Measurements from ENCODE around the gene CDCA4. TPM values are rescaled to one million over a fixed set of nuclear protein-coding genes. Genes with fewer than 3 reads are reported as not detected.

CDCA4 gene
- total RNA-seq, 2 donors from 2014 or later = 12.3 to 17.6 TPM

- H3K27ac ChIP-seq = peak overlapping the region; percentile 62 to 83
- intact Hi-C loops (cut with DNase I) = loop anchor here (5.0 kb wide), 1 partner anchor 36 kb away; no protein-coding TSS in a partner anchor
- H3K9me3 ChIP-seq = no peaks in the 10 kb centered on the region
- H3K4me3 ChIP-seq = peak overlapping the region in 1 of 2 donors; percentile 19
- TF ChIP-seq POLR2A (IDR thresholded peaks at IDR 0.05) (peak; percentile 16), POLR2AphosphoS5 (IDR thresholded peaks at IDR 0.05) (peak; percentile 3), CTCF (IDR thresholded peaks at IDR 0.05) (peak in 1 of 4 experiments; percentile 50)
- H3K27me3 ChIP-seq (replicated peaks; ENCODE audit: insufficient read depth) = no peaks in the 10 kb centered on the region
- H3K36me3 ChIP-seq = no peaks in the 10 kb centered on the region
- peaks cover 40% of the 10 kb centered on the region for H3K4me1 ChIP-seq (replicated peaks)
- 15% methylated on average over 21 of the region's 21 CpGs for WGBS
- DNase-seq (ENCODE audit: low spot score) = peak; percentile 46
Observed at GRCh38 chr14:104968541-104969401, 52.1 kb downstream of the CDCA4 start.

GRCh38 chr14:104968153-104968527 lies 52.7 kb downstream of the CDCA4 start:
- Histone ChIP-seq H3K4me3 (peak overlapping the region; percentile 8 to 19), H3K27me3 (replicated peaks; ENCODE audit: insufficient read depth) (no peaks in the 10 kb centered on the region), H3K9me3 (no peaks in the 10 kb centered on the region), H3K36me3 (no peaks in the 10 kb centered on the region), H3K4me1 (replicated peaks) (peaks cover 34% of the 10 kb centered on the region), H3K27ac (peak overlapping the region; percentile 62 to 83)
- TF ChIP-seq POLR2A (IDR thresholded peaks at IDR 0.05) (no peak), POLR2AphosphoS5 (IDR thresholded peaks at IDR 0.05) (no peak), CTCF (IDR thresholded peaks at IDR 0.05) (no peak)
- WGBS = 3% methylated on average over 12 of the region's 12 CpGs
- intact Hi-C loops (cut with DNase I) = loop anchor here (5.0 kb wide), 1 partner anchor 36 kb away; no protein-coding TSS in a partner anchor
- peak; percentile 66 for DNase-seq (ENCODE audit: low spot score)

DNA sequence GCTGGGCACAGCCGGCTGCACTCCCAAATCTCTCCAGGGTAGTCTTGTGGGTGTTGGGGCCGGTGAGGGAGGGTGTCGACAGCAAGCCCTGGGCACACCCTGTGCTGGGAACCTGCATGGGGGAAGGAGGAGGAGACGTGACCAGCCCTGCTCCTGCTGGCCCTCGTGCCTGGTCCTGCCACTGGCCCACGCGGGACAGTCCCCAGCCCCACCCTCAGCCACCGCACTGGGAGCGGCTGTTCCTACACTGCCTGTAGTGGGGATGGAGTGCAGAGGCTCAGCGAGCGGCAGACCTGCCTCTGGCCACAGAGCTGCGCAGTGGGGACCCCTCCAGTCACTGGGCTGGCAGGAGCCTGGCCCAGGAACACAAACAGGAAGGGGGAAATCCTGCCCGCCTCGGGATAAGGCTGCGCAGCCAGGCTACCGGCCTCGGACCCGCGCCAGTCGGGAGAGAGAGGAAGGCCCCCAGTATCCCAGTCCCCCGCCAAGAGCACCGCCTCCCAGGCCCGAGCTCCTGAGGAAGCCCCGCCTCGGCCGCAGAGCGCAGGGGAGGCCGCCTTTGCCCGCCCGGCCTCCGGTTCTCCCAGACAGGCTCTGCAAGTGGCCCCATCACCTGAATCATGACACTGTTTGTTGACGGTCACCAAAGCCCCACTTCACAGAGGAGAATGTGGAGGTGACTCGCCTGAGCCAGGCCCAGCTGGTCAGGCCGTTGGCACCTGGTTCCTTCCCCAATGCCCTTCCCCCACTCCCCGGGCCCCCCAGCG lies 53.3 kb downstream of the CDCA4 start:
- Histone ChIP-seq H3K9me3 (no peaks in the 10 kb centered on the region), H3K4me3 (peak overlapping the region; percentile 8 to 19), H3K27ac (peak overlapping the region; percentile 62 to 83), H3K36me3 (no peaks in the 10 kb centered on the region), H3K4me1 (replicated peaks) (peaks cover 29% of the 10 kb centered on the region), H3K27me3 (replicated peaks; ENCODE audit: insufficient read depth) (no peaks in the 10 kb centered on the region)
- peak in 1 of 4 experiments; percentile 9 for TF ChIP-seq CTCF (IDR thresholded peaks at IDR 0.05)
- TF ChIP-seq POLR2AphosphoS5 (IDR thresholded peaks at IDR 0.05) = peak; percentile 54
- TF ChIP-seq POLR2A (IDR thresholded peaks at IDR 0.05) = peak; percentile 72
- 3% methylated on average over 35 of the region's 36 CpGs for WGBS
- DNase-seq (ENCODE audit: low spot score) = peak; percentile 62
- intact Hi-C loops (cut with DNase I) = loop anchor here (5.0 kb wide), 1 partner anchor 35 kb away; no protein-coding TSS in a partner anchor

GRCh38 chr14:104966981-104967385 lies 53.9 kb downstream of the CDCA4 start:
- intact Hi-C loops (cut with DNase I) = loop anchor here (5.0 kb wide), 1 partner anchor 35 kb away; no protein-coding TSS in a partner anchor
- H3K27ac ChIP-seq = peak overlapping the region; percentile 62 to 83

More at GRCh38 chr14:104966981-104967385, 53.9 kb downstream of the CDCA4 start:
- Histone ChIP-seq H3K36me3 (no peaks in the 10 kb centered on the region), H3K27me3 (replicated peaks; ENCODE audit: insufficient read depth) (no peaks in the 10 kb centered on the region), H3K4me3 (no peak overlapping the region), H3K4me1 (replicated peaks) (peaks cover 24% of the 10 kb centered on the region), H3K9me3 (no peaks in the 10 kb centered on the region)
- TF ChIP-seq CTCF (IDR thresholded peaks at IDR 0.05) = no peak
- no peak for TF ChIP-seq POLR2A (IDR thresholded peaks at IDR 0.05)
- no peak for TF ChIP-seq POLR2AphosphoS5 (IDR thresholded peaks at IDR 0.05)
- 46% methylated on average over 4 of the region's 8 CpGs for WGBS
- DNase-seq (ENCODE audit: low spot score) = no peak
